Hematopoietic multipotent progenitor cell treated with erythropoietin and hydrocortisone succinate and interleukin-3 and kit ligand, for 4 days (in vitro differentiated cells): ENCODE data around the gene RMND1.
"Not testable (repeated sequence)": the region's sequence is repeated elsewhere in the genome, so short reads cannot be mapped to it uniquely, and the experiment has no call there.

Experiments used
- DNase-seq: peaks from one replicate; pipeline ENCODE4 v3.0.0-alpha.2; 2015

RMND1 gene

GRCh38 chr6:151451417-151451949, 443 bp downstream of the RMND1 start:
- DNase-seq: no peak

DNA sequence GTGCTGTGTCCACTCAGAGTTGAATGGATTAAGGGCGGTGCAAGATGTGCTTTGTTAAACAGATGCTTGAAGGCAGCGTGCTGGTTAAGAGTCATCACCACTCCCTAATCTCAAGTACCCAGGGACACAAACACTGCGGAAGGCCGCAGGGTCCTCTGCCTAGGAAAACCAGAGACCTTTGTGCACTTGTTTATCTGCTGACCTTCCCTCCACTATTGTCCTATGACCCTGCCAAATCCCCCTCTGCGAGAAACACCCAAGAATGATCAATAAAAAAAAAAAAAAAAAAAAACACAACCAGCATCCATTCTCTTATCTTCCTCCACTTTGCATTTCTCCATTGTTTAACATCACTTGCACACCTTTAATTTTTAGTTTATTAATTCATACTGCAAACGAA, 998 bp downstream of the RMND1 start:
- not testable (repeated sequence) for DNase-seq

DNA sequence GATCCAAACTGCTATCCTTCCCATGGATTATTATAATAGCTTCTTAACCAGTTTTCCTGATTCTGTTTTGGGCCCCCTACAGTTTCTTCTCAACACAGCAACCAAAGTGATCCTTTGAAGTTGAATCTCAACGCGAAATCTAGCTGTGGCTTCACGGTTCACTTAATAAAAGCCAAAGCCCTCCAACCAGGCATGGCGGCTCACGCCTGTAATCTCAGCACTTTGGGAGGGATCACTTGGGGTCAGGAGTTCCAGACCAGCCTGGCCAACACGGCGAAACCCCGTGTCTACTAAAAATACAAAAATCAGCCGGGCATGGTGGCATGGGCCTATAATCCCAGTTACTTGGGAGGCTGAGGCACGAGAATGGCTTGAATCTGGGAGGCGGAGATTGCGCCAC, 3.3 kb downstream of the RMND1 start:
- DNase-seq: peak; percentile 24

GRCh38 chr6:151447237-151447636, 4.7 kb downstream of the RMND1 start:
- DNase-seq: no peak

DNA sequence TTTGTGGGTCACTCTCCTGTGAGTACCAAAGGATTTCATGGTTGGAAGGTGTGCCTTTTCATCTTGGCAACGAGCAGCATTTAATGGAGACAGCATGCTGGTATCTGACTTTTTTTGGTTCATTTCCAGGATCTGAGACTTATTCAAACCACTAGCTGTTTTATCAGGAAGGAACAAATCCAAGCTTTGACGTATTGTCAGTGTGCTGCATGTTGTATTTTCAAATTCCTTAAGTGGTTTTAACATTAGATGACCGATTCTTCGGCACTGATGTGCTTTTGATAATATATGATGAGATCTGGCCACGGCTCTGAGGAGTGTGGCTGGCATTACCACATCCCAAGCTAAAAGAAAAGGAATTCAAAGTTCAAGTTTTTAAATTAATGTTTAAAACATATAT, 6.4 kb downstream of the RMND1 start:
- peak; percentile 53 for DNase-seq

DNA sequence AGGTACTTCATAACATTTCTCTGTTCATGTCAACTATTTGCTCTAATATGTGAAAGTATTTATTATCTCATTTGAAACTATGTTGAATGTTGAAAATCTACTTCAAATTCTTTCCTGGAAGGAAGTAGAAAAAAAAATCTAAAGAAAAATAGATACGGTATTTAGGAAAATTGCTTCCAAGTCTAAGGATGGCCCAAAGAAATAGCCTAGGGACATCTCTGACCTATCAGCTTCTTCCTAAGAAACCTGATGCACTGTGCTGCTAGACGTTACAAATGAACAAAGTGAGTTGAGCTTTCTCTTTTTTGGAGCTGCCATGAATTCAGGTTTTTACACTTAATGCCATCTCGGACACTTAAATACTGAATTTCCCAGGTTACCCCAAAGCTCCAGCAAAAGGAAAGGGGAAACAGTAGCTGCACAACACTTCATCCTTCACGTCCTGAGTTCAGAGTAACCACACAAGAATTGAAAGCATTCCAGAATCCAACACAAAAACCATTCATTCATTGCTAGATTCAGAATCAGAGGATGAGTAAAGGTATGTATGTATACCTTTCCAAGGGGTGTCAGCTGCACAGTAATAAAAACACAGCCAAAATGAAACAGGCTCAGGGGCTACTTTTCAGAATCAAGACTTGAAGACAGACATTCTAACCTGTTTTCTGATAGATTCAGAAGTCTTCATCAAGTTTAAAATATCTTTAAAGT, 7.9 kb downstream of the RMND1 start:
- DNase-seq: no peak

- DNase-seq: no peak
Measured at GRCh38 chr6:151443454-151443853, 8.5 kb downstream of the RMND1 start.

DNA sequence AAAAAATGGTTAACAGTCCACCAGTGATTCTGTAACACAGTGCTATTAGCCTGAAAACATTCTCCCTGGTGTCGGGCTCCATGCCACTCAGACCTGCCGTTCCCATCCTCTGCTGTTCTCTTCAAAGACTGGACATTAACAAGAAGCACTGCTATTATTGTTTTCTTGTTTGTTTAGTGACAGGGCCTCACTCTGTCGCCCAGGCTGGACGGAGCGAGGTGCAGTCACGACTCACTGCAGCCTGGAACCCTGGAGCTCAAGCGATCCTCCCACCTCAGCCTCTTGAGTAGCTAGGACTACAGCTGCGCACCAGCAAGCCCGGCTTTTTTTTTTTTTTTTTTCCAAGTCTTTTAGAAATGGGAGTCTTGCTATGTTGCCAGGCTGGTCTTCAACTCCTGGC, 9.6 kb downstream of the RMND1 start:
- DNase-seq: no peak

GRCh38 chr6:151441390-151442166, 10.3 kb downstream of the RMND1 start:
- DNase-seq: no peak

GRCh38 chr6:151440930-151441329, 11.0 kb downstream of the RMND1 start:
- DNase-seq: peak; percentile 64

GRCh38 chr6:151440498-151440897, 11.4 kb downstream of the RMND1 start:
- no peak for DNase-seq

- no peak for DNase-seq
Measured at GRCh38 chr6:151437401-151437800, 14.5 kb downstream of the RMND1 start.

DNA sequence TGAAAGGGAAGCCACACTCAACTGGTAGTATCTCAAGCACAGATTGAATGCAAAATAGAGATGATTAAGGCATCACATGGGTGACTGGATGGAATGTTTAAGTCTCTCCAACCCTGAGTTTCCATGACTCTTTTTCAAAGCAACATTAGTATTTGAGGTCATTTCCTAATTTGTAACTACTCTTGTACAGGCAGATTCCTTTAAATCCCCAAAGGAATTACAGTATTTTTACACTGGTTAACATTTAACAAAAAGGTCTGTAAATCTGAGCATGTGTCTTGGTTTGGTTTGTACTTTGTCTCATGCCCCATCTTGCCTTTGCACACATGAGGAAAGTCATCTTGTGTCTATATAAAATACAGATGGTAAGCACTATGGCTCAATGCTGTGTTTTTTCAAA, 15.1 kb downstream of the RMND1 start:
- DNase-seq: no peak

GRCh38 chr6:151436300-151436699, 15.6 kb downstream of the RMND1 start:
- no peak for DNase-seq

- no peak for DNase-seq
Measured at GRCh38 chr6:151434369-151434768, 17.6 kb downstream of the RMND1 start.

- DNase-seq: no peak
Measured at GRCh38 chr6:151432651-151433050, 19.3 kb downstream of the RMND1 start.

GRCh38 chr6:151431337-151431736, 20.6 kb downstream of the RMND1 start:
- no peak for DNase-seq

- peak; percentile 43 for DNase-seq
Measured at GRCh38 chr6:151430886-151431285, 21.0 kb downstream of the RMND1 start.

DNA sequence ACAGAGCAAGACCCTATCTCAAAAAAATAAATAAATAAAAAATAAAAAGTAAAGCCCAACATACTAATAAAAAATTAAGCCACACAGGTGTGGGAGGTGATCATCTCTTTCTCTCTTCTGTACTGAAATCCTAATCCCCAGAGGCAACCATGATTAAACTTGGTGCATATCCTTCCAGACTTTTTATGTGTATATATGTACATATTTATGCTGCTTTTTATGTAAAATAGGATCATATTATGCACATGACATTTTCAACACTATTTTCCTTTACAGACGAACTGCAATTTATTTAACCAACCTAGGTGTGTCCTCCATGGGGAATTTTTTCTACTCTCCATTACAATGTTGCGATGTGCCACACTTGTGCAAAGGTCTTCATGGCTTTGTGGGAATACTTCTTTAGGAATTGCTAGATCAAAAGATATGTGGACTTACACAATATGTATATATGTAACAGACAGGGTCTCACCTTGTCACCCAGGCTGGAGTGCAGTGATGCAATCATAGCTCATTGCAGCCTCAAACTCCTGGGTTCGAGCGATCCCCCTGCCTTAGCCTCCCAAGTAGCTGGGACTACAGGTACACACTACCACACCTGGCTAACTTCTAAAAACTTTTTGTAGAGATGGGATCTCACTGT, 23.7 kb downstream of the RMND1 start:
- no peak for DNase-seq

DNA sequence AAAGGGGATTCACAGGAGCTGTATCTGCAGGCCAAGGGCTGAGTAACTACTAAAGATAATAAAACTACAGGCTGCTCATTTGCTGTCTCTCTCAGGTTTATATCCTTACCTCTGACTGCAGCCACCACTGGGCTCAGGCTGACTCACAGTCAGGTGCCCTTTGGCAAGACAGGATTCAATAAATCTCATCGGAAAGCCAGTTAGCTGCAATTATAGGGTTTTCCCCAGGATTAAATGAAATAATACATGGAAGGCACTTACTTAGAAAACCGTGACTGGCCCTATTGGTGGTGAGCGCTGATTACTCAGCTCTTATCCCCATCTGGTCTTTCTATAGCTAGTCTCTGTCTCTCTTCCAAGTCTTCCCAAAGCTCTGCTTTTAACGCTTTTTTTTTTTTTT, 26.4 kb downstream of the RMND1 start:
- DNase-seq: no peak

- DNase-seq: no peak
Measured at GRCh38 chr6:151422981-151423380, 28.9 kb downstream of the RMND1 start.

- no peak for DNase-seq
Measured at GRCh38 chr6:151417477-151417876, 34.4 kb downstream of the RMND1 start.

GRCh38 chr6:151414641-151415260, 37.2 kb downstream of the RMND1 start:
- DNase-seq: no peak
